Activated T-helper 1 cell treated with Interleukin-2 at 50 U/mL for 16 hours (primary cell): ENCODE measurements around the gene SLC43A2.
"Not testable (repeated sequence)": the region's sequence is repeated elsewhere in the genome, so short reads cannot be mapped to it uniquely, and the experiment has no call there.

Experiments
- DNase-seq: peaks from one replicate; pipeline ENCODE4 v3.0.0-alpha.2; 2020; ENCODE audit warnings: low read depth

The SLC43A2 gene

DNA sequence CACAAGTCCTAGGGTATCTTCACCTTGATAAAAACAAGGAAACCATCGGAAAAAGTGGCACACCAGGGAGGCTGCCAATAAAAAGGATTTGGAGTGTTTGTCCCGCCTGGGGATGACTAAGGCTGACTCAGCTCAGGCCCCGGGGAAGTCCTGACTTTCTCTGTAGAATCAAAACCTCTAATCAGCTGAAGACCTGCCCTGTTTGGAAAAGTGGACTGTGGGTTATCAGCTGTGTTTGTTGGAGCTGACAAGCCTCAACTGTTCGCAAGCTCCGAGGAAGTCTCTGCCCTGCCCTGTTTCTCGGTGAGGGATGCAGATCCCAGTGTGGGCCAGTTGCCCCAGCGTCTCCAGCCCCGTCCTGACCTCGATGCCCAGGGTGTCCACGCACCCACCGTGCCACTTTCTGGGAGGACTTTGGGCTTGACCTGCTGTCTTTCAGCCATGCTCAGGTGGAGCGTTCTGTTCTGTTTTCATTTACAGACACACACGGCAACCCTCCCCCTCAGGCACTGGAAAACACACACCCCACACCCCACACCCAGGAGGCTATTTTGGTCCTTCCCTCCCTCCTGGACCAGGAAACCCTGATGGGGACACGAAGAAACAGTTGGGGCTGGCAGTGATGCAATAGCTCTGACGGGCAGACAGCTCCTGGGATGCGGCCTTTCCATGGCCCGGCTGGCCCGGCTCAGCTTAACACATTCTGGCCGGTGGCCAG, 38.4 kb downstream of the SLC43A2 start:
- DNase-seq: no peak

GRCh38 chr17:1588821-1589585, 39.6 kb downstream of the SLC43A2 start:
- no peak for DNase-seq

DNA sequence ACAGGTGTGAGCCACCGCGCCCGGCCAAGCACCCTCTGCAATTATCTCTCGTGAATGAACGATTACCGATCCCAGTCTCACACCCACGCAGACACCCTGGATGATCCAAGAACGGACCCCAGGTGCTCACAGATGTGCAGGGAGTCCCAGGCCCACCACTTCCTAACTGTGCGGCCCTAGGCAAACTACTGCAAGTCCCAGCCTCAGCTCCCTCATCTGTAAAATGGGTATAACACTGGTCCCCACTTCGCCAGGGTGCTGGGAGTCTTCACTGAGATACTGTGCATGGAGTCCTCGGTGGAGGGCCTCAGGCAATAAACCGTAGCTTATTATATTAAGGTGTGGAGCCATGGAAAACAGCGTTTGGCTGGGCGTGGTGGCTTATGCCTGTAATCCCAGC, 44.5 kb downstream of the SLC43A2 start:
- no peak for DNase-seq

- no peak for DNase-seq
These were observed 45.1 kb downstream of the SLC43A2 start for GRCh38 chr17:1583556-1583955.

DNA sequence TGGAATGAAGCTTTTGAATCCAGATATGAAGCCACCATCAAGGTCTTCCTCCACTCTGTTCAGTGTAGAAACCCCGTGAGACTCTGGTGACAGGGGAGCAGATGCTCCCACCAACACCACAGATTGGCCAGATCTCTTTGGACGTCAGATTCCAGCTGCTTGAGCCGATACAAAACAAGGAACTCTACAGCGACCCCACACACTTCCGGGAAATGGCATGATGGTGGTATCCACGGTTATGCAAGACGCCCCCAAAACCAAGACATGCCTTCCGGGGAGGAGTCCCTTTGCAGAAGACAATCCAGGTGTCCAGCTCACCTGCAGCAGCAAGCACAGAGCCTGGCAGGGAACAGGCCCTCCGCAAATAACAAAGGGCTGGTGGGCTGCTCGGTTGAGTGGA, 46.3 kb downstream of the SLC43A2 start:
- no peak for DNase-seq

DNA sequence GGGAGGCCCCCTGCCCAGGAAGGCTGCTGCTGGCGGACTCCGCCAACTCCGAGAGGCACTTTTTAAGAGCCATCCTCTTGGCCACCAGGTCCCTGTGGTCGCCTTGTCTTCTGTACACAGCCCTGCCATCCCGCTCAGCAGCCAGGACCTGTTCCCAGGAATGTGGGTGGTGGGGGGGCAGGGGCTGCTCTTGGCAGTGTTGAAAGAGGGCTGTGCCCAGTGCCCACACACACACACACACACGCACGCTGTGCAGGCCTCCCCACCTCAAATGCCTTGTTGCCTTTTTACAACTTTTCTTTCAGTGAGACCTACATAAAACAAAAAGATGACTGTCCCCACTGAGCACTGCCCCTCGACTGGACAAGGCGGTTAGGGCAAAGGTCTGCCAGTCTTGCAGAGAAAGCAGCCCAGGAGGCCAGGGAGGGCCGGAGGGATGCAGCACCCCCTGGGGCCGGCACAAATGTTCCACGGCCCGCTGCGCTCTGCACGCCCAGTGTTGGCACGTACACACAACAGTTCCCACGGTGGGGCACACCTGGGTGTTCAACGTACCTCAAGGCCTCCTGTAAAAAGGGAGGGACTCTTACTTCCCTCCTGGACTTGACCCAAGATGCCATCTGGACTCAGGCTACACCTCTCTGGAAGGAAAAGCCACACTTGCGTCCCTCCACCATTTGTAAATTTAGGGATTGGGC, 47.5 kb downstream of the SLC43A2 start:
- no peak for DNase-seq

- DNase-seq: no peak
These were observed 50.6 kb downstream of the SLC43A2 start for GRCh38 chr17:1578029-1578428.

- no peak for DNase-seq
These were observed 51.0 kb downstream of the SLC43A2 start for GRCh38 chr17:1577583-1578013.

DNA sequence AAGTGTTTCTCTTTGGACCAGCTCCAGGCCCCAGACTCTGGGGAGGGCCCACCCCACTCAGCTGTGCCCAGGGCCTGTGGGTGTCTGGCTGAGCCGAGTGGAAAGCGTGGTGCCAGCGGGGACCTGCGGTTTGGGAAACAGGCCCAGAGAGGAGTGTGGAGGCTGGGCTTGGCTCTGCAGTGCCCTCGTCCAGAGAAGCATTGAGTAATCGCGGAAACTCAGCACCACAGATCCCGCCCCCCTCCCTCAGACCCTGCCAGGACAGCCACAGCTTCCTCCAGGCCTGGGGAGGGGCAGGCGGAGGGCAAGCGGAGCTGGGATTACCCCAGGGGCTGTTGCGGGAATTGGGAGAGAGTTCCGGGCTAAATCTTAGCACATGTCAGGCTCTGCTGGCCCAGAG, 51.5 kb downstream of the SLC43A2 start:
- DNase-seq: no peak

DNA sequence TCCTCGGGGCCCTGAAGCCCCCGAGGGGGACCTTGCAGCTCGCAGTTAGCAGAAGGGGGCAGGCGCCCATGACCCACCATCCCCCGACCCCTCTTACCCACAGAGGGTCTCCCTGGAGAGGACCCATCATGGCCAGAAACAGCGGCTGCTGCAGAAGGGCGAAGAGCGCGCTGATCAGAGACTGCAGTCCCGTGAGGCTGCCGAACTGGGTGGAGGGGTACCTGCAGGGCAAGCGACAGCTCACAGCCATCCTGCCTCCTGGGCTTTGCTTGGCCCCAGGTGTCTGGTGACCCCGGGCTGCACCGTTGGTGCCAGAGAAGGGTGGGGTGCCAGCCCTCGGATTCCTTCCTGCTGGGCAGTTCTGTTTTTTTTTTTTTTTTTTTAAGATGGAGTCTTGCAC, 52.1 kb downstream of the SLC43A2 start:
- DNase-seq: no peak

DNA sequence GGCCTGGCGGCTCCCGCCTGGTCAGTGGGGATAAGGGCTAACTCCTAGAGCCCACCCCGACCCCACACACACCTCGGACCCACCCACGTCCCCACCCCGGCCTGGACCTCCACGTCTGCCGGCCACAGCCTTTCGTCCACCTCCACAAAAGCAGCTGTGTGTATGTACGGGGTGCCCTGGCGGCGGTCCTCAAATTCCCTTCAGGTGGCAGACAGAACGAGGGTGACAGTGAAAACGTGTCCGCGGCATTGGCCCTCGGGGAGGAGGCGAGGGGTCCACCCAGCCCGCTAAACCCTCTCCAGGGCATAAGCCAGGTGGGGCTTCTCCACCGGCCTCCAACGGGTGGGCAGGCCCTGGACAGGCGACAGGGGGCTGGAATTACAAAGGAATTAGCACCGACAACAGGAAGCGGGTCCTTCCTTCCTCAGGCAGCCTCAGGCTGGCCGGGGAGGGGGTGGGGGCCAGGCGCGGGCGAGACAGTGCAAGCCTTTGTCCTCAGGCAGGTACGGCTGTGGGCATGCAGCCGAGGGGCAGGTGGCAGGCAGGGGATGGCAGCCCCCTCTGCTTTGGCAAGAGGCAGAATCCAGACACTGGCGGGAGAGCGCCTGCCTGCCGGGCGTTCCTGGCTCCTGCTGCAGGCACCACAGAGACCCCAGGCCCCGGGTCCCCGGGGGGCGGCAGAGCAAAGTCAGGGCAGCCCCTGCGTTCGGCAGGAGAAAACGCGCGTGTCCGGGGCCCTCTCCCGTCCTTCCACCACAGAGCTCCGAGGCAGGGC, 53.8 kb downstream of the SLC43A2 start:
- DNase-seq: no peak

DNA sequence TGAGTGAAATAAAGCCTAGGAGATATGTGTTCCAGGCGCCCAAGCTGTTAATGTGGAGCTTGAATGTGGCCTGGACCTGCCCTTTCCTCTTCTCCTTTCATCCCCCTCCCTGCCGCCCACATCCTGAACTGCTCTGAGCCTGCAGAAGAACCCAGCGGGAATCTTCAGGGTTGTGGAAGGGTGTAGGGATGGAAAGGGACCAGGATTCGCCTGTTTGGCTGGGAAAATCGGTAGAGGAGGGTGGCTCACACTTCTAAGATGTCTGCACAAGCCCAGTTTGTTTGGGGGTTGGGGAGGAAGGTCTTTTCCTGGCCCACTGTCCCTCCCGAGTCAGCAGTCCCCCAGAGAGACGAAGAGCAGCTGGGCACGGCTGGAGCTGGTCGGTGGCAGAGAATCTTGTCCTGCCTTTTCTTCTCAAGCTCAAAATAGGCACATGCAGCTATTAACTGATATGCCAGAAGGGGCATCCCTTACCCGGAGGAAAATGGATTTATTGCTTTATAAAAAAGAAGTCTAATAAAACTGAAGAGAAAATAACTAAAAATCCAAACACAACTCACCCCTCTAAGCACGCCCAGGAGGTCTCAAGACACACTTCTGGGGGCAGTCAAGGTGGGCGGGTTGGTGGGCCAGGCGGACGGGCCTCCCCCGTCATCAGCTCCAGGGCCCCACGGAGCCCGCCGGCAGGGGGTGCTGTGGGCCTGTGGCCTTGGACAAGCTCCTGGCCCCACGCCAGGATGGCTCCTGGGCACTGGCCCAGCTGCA, 54.5 kb downstream of the SLC43A2 start:
- peak; percentile 28 for DNase-seq

DNA sequence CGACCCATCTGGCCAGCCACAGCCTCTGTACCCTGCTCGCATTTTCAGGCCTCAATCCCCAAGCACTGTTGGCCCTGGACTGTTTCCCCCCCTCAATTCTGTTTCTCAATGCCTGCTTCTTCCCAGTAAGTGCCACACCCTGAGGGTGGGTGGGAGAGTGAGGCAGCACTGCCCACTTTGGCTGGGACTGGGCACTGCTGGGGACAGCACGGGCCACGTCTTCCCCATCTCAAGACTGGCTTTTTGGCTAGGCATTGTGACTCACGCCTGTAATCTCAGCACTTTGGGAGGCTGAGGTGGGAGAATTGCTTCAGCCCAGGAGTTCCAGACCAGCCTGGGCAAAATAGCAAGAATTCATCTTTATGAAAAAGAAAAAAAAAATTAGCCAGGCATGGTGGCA, 56.0 kb downstream of the SLC43A2 start:
- DNase-seq: not testable (repeated sequence)

GRCh38 chr17:1571341-1571704, 57.3 kb downstream of the SLC43A2 start:
- no peak for DNase-seq

DNA sequence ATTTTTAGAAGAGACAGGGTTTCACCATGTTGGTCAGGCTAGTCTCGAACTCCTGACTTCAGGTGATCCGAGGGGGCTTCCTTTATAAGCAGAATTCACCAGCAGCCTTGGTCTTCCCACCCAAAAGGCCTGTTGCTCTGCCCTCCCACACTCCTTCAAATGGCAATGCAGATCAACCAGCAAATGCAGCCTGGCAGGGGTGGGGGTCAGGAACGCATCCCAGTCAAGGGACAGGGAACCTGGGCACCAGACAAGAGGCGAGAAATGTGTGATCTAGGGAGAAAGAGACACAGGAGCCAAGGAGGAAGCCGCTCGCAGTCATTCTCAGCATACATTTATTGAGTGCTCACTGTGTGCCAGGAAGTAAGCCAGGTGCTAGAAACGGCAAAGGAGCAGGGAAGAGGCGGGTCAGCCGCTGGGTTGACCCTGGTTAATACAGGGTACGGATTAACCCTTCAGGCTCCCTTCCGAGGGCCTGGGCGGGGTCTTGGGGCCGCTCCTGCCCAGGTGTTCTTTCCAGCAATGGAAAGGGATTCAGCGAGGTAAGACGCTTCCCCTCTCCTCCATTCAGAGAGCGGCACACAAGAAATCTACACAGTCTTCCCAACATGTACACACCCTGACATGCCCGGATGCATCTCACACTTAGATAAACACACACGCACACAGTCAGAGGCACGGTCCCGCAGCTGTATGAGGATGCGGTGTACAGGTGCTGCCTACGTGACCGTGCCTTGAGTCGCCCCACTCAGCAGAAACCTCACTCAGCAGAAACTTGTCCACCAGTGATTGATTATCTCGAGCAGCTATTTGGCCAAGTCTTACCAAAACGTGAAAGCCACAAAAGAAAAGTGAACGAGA, 59.5 kb downstream of the SLC43A2 start:
- no peak for DNase-seq

GRCh38 chr17:1566505-1567199, 62.0 kb downstream of the SLC43A2 start:
- DNase-seq: no peak

DNA sequence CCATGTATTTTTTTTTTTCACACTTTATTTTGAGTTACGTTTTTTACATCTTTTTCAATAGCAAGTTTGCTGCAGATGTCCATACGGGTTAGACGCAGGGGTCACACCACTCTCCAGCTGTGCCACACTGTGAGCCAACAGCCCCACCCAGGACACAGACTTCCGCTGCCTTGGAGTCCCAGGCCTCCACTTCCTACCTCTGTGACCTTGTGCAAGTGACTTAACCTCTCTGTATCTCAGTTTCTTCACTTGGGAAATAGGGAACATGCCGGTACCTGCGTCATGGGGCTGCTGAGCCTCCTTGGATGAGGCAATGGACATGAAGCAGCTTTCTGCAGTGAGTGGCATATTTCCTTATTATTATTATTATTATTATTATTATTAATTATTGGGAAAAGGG, 62.8 kb downstream of the SLC43A2 start:
- DNase-seq: no peak

DNA sequence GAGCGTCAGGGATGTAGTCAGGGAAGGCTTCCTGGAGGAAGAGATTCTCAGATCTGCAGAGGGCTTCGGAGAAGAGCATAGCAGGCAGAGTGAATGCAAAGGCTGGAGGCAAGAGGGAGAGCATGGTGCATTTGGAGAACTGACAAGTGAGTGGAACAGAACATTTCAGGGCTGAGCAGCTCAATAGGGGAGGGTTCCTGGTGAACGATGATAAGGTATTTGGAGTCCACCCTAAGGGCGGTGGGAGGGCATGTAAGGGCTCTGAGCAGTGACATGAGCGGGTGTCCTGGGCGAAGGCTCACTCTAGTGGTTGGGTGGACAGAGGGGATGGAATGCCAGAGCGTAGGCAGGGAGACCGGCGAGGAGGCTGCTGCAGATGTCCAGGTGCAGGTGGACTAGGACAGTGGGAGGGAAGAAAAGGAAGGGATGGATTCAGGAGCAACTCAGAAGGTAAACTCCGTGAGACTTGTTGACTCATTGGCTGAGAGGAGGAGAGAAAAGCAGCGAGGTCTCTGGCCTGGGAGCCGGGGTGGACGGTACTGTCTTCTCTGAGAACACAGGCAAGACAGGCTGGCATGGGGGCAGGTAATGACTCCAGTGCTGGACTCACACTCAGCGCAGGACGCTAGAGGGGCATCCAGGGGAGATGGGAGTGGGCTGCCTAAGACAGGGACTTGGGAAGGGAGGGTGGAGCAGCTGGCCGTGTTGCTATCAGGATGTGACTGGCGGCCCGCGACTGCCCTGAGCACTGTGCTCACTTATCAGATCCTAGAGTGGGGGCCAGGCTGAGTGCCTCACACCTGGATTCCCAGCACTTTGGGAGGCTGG, 64.6 kb downstream of the SLC43A2 start:
- no peak for DNase-seq

DNA sequence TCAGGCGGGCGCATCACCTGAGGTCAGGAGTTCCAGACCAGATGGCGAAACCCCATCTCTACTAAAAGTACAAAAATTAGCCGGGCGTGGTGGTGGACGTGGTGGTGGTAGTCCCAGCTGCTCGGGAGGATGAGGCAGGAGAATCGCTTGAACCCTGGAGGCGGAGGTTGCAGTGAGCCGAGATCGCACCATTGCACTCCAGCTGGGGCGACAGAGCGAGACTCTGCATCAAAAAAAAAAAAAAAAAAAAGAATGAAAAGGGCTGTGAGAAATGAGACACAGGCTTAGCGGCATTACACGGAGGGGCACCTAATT, 65.2 kb downstream of the SLC43A2 start:
- DNase-seq: not testable (repeated sequence)
